ENCODE measurements around the gene CKS1B.

Gene CKS1B

DNA sequence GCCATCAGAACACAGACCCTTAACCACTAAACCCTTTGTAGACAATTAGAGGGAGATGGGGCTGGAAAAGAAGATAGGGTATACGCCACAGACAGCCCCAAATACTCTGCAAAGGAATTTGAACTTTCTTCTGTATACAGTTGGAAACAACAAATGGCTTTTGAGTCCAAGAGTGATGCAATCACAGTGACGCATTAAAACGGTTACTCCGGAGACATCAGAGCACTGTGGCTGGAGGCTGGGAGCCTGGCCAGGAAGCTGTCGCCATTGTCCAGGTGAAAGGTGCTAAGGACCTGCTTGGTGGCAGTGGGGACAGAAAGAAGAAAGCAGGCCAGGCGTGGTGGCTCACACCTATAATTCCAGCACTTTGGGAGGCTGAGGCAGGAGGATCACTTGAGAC is 12.8 kb downstream of the CKS1B start:
- no peak for DNase-seq (ENCODE audit: low spot score)

GRCh38 chr1:154988058-154988954 is 13.8 kb downstream of the CKS1B start:
- no peak for DNase-seq (ENCODE audit: low spot score)

GRCh38 chr1:154989195-154989860 is 14.8 kb downstream of the CKS1B start:
- no peak for DNase-seq (ENCODE audit: low spot score)

DNA sequence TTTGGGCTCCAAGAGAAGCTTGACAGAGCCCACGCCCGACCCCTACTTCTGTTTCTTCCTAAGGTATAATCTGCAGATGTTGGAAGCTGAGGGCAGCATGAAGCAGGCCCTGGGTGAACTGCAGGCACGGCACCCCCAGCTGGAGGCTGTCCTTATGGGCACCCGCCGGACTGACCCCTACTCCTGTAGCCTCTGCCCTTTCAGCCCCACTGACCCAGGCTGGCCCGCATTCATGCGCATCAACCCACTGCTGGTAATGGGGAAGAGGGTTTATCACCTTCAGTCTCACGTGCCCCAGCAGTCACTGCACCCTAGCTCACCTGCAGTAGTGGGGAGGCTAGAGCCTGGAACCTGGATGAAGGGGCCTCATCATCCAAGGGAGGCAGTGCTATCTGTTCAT is 15.8 kb downstream of the CKS1B start:
- no peak for DNase-seq (ENCODE audit: low spot score)

DNA sequence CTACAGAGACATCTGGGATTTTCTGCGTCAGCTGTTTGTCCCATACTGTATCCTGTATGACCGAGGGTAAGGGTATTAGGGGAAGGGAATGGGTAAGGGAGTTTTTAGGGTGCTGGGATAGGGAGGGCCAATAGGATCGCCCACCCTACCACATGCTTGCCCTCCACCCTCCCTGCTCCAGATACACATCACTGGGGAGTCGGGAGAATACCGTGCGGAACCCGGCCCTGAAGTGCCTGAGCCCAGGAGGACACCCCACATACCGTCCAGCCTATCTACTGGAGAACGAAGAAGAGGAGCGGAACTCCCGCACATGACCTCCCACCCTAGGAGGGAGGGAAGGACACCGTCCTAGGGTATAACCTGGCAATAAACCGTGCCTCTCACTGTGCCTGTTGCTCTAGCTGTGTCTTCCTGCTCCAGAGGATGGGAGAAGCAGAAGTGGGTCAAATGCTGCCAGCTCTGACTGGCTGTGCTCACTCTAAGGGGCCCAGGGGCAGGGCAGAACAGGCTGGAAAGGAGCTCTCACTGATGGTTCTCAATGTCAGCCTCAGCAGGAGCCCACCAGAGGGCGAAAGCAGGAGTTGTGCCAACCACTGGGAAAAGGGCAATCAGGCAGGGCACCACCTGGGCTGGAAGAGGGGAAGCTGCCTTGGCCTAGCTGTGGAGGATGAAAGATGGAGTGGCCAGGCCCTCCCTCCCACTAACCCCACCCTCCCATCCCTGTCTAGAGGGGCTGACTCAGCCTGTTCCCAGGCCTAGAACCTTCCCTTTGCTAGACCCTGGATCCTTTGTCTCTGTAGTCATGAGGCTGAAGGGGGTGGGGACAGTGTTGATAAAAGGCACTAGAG is 18.5 kb downstream of the CKS1B start:
- no peak for DNase-seq (ENCODE audit: low spot score)

DNA sequence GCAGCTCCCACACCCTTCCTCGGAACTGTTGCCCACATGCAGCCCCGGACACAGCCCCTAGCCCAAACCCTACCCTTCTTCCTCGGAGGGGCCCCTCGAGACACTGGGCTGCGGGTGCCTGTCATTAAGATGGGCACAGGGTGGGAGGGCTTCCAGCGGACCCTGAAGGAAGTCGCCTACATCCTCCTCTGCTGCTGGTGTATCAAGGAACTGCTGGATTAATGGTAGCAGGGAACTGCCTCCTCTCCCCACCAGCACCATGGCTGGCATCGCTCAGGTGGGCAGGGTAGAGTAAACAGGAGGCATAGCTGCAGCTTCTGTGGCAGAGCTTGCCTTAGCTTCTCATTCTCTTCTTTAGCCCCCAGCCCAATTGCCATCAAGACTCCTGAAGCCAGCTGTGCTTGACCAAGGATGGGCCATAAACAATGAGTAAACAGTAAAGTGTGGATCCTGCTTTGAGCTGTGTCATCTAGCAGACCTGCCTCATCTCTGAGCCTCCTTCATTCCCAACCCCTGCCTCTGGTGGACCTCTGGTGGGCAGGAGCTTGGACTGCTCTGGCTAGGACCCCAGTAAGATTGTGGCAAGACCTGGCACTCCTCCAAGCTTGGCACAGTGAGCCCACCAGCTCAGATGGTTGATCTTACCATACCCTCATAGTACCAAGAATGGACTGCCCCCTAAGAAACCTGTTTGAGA is 19.2 kb downstream of the CKS1B start, which contains the start of gene LENEP:
LENEP (plus strand) TSS at position 15 of the 697 bp plus-strand sequence; CDS start at position 37, 22 bp downstream.
- DNase-seq (ENCODE audit: low spot score), result no peak

- DNase-seq (ENCODE audit: low spot score), result no peak
Observed at GRCh38 chr1:154994269-154994587, 19.7 kb downstream of the CKS1B start.

DNA sequence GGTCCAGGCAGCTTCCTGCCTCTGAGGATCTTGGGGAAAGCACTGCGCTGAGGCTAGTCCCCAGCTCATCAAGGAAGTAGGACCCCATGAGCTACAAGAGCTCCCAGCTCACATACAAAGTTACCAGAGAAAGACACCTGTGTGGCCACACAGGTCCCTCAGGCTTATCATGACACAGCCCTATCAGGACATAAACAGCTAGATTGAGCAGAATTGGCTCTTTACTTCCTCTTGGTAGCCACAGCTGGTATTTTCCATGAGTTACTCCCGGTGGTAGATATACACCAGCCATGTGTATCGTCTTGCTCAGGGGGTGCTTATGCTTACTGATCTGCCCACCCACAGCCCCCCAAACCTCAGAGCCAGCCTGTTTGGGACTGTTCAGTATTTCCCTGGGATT is 20.1 kb downstream of the CKS1B start:
- no peak for DNase-seq (ENCODE audit: low spot score)

- DNase-seq (ENCODE audit: low spot score), result peak; percentile 80
Observed at GRCh38 chr1:154995301-154995983, 21.0 kb downstream of the CKS1B start.

GRCh38 chr1:154996966-154997701 is 22.7 kb downstream of the CKS1B start:
- DNase-seq (ENCODE audit: low spot score), result no peak

GRCh38 chr1:154998201-154998780 is 23.8 kb downstream of the CKS1B start:
- no peak for DNase-seq (ENCODE audit: low spot score)

DNA sequence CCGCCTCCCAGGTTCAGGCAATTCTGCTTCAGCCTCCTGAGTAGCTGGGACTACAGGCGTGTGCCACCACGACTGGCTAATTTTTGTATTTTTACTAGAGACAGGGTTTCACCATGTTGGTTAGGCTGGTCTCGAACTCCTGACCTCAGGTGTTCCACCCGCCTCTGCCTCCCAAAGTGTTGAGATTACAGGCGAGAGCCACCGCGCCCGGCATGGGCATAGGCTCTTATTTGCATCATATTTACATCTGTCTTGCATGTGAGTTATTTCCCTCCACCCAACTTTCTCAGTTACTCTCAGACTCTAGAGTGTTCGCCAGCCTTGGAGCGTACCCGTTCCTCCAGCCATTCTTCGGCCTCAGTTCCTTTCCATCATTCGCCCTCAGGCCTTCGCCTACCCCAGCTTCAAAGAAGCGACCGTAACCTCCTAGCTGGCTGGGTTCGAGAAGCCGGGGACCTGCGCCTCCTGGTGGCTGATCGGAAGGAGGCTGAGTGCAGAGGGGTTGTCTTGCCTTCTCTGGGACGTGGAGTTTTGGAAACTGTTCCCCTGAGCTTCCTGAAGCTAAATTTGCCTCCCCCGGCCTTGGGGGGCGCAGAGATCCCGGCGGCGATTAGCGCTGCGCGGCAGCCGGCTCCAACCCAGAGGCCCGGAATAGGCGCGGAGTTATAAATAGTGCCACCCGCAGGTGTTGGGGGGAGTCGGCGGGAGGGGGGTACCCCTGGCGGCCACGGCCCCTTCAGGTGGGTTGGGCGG is 24.5 kb downstream of the CKS1B start:
- DNase-seq (ENCODE audit: low spot score), result peak; percentile 79

DNA sequence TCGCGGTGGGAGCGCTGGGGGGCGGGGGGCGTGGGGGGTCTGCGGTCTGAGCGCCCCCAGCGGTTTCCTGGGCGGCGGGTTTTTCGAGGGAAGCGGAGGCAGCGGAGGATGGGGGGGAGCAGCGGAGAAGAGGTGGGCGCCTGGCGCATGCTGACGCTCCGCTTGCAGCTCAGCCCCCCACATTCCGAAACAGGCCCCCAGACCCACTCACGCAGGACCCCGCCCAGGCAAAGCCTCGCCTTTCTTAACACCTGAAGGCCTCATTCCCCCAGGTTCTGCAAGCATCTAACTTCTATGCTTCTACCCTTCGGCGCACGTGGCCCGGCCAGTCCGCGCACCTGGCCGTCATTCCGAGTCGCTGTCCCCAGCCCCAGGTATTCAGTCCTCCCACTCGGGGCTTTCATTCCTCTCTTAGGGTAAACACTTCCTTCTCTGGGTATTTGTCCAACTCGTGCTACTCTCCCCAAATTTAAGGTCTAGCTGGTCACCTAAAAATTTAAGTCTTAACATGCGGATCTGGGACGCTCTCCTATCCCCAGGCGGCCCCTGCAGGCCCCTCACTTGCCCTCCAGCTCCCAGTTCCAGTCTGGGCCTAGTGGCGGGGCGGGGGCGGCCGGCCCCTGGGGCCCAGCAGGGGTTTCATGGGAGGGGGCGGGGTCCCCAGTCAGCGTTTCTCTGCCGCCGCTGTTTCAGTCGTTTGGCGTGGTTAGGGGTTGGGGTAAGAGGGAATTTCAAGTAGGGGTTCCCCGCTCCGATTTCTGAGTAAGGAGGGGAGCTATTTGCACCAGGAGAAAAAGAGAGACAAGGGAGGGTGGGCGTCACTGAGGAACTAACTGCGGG is 25.3 kb downstream of the CKS1B start:
- no peak for DNase-seq (ENCODE audit: low spot score)

DNA sequence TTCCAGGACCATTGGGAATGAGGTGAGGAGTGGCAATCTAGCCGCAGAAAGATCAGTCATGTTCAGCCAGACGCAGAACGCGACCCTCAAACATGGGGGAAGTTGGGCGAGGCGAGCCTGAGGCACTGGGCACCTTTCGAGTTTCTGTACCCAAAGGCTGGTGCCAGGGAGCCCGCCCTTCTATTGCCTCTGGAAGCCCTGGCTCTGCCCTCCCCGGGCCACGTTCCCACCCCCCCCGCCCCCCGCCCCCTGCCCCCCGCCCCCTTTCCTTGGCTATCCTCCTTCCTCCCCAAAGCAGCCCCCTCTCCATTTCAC is 25.9 kb downstream of the CKS1B start:
- DNase-seq (ENCODE audit: low spot score), result no peak

DNA sequence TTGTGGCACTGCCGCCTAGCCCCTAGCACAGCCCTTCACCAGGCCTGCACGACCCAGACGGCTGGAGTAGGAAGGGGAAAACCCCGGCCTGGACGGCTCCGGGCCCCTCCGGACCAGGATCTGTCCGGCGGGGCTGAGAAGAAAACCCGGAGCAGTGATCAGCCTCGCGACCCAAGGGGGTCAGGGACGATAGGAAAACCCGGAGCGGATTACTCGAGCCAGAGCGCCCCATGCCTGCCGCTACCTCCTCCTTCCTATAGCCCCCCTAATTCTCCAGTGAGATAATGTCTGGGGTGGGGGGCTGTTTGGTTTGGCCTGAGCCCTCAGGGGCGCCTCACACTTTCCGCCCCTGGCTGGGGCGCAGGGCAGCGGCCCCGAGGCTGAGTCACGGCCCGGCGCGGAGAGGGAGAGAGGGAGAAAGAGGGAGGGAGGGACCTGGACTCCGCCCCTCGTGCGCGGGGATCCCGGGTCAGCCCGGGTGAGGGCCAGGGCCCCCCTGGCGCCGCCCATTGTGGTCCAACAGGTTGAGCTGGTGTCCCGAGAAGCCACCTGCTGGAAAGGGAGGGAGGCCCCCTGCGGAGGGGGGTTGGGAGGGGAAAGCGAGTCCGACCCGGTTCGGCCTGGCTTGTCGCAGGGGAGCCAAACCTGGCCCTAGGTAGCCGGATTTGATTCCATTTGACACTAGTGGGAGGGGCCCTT is 26.4 kb downstream of the CKS1B start:
- peak; percentile 83 for DNase-seq (ENCODE audit: low spot score)

GRCh38 chr1:155001425-155001674 is 26.9 kb downstream of the CKS1B start:
- no peak for DNase-seq (ENCODE audit: low spot score)

DNA sequence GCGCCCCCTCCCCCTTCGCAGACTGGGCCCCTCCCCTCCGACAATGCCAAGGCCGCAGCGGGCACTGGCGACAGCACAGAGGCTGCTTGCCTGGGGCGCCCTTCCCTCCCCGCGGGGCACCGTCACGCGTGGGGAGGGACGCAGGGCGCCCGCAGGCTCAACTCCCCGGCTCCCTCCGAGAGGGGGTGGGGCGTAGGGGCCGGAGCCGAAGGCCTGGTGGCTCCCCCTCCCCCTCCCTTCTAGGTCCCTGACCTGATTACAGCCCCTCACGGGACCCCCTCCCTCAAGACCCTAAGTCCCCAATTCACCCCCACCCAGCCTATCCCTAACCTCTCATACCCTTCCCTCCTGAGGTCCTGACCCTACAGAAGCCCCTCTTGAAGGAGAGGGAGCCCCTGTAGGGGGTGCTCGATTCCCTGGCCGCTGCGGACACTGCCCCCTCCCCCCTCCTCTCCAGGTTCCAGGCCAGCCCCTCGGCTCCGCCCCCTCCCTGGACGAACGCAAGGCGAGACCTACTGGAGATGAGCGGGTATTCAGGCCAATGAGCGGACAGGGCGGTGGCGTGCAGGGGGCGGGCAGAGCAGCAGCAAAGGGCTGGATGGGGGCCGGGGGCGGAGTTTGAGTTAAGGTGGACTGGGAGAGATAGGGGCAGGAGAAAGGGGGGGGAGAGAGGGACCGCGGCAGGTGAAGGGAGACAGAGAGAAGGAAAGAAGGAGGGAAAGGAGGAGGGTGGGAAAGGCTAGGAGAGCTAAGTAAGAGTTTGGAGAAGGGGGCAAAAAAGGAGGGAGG is 27.4 kb downstream of the CKS1B start:
- peak; percentile 98 for DNase-seq (ENCODE audit: low spot score)
